Breast epithelium (tissue), 3 donors: ENCODE results near the gene LZTS2.

Experiments
- POLR2A ChIP-seq: fragments of 450-650 bp; IDR thresholded peaks from one replicate; pipeline ENCODE4 v1.6.1; 2016; ENCODE audit warnings: antibody characterized with exemption, mild to moderate bottlenecking, moderate library complexity
- TF ChIP-seq, protein P1 (sequence below), 3 donors: fragments of 450-650 bp; IDR thresholded peaks; one replicate each; pipeline ENCODE4 v1.5.1; 2016 to 2017; ENCODE audit warnings: antibody characterized with exemption in 3 of 3, mild to moderate bottlenecking in 3 of 3, moderate library complexity in 3 of 3

DNA sequence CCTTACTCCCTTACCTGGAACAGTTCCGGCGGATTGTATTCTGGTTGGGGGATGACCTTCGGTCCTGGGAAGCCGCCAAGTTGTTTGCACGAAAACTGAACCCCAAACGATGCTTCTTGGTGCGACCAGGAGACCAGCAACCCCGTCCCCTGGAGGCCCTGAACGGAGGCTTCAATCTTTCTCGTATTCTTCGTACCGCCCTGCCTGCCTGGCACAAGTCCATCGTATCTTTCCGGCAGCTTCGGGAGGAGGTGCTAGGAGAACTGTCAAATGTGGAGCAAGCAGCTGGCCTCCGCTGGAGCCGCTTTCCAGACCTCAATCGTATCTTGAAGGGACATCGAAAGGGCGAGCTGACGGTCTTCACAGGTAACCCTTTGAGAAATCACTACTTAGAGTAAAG lies 10.5 kb upstream of the LZTS2 start:
- TF ChIP-seq, protein P1, sequence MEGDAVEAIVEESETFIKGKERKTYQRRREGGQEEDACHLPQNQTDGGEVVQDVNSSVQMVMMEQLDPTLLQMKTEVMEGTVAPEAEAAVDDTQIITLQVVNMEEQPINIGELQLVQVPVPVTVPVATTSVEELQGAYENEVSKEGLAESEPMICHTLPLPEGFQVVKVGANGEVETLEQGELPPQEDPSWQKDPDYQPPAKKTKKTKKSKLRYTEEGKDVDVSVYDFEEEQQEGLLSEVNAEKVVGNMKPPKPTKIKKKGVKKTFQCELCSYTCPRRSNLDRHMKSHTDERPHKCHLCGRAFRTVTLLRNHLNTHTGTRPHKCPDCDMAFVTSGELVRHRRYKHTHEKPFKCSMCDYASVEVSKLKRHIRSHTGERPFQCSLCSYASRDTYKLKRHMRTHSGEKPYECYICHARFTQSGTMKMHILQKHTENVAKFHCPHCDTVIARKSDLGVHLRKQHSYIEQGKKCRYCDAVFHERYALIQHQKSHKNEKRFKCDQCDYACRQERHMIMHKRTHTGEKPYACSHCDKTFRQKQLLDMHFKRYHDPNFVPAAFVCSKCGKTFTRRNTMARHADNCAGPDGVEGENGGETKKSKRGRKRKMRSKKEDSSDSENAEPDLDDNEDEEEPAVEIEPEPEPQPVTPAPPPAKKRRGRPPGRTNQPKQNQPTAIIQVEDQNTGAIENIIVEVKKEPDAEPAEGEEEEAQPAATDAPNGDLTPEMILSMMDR (IDR thresholded peaks at IDR 0.05), result no peak
- no peak for TF ChIP-seq POLR2A
